IMR-90 (cell line): Measurements from ENCODE around the gene CCL5.

Experiments
- CEBPB ChIP-seq: IDR thresholded peaks from 2 replicates; pipeline ENCODE4 v1.6.1; 2012; ENCODE audit warnings: low read depth, low read length, improper control_type of control experiment
- ELK1 ChIP-seq: fragments of 150-350 bp; IDR thresholded peaks from 2 replicates; pipeline ENCODE4 v1.6.1; 2016; ENCODE audit warnings: low read depth, mild to moderate bottlenecking, low read length, moderate library complexity, borderline replicate concordance
- FOS ChIP-seq: fragments of 150-350 bp; IDR thresholded peaks from 2 replicates; pipeline ENCODE4 v1.6.1; 2016; ENCODE audit warnings: low read depth, low read length
- MAFK ChIP-seq: IDR thresholded peaks from 2 replicates; pipeline ENCODE4 v1.6.1; 2012; ENCODE audit warnings: low read depth, low read length, improper control_type of control experiment
- MAZ ChIP-seq: IDR thresholded peaks from 2 replicates; pipeline ENCODE4 v1.6.1; 2012; ENCODE audit warnings: low read depth, mild to moderate bottlenecking, low read length, improper control_type of control experiment, moderate library complexity, borderline replicate concordance
- MXI1 ChIP-seq: IDR thresholded peaks from 2 replicates; pipeline ENCODE4 v1.6.1; 2012; ENCODE audit warnings: low read depth, mild to moderate bottlenecking, low read length, moderate library complexity, borderline replicate concordance
- NFE2L2 ChIP-seq: fragments of 150-350 bp; IDR thresholded peaks from 2 replicates; pipeline ENCODE4 v1.6.1; 2016; ENCODE audit warnings: low read depth, mild to moderate bottlenecking, low read length
- POLR2A ChIP-seq: IDR thresholded peaks from 2 replicates; pipeline ENCODE4 v1.6.1; 2012; ENCODE audit warnings: mild to moderate bottlenecking, low read depth, low read length
- RAD21 ChIP-seq: IDR thresholded peaks from 2 replicates; pipeline ENCODE4 v1.6.1; 2012; ENCODE audit warnings: low read length, improper control_type of control experiment
- RCOR1 ChIP-seq: IDR thresholded peaks from 2 replicates; pipeline ENCODE4 v1.6.1; 2012; ENCODE audit warnings: mild to moderate bottlenecking, low read length, improper control_type of control experiment; ENCODE audit not compliant: insufficient replicate concordance
- RFX5 ChIP-seq: IDR thresholded peaks from 2 replicates; pipeline ENCODE4 v1.8.0; 2012; ENCODE audit warnings: low read depth, mild to moderate bottlenecking, low read length, moderate library complexity
- SMC3 ChIP-seq: fragments of 150-350 bp; IDR thresholded peaks from 2 replicates; pipeline ENCODE4 v1.6.1; 2016; ENCODE audit warnings: low read depth, mild to moderate bottlenecking, antibody characterized with exemption, low read length, moderate library complexity
- TF ChIP-seq, protein P1 (sequence below): conservative IDR thresholded peaks from 2 replicates; pipeline ENCODE4 v1.5.1; 2012; ENCODE audit warnings: mild to moderate bottlenecking, low read depth, low read length, improper control_type of control experiment
- TF ChIP-seq, protein P2 (sequence below): fragments of 150-350 bp; IDR thresholded peaks from 2 replicates; pipeline ENCODE4 v1.6.1; 2017; ENCODE audit warnings: mild to moderate bottlenecking, antibody characterized with exemption, low read length, low read depth

DNA sequence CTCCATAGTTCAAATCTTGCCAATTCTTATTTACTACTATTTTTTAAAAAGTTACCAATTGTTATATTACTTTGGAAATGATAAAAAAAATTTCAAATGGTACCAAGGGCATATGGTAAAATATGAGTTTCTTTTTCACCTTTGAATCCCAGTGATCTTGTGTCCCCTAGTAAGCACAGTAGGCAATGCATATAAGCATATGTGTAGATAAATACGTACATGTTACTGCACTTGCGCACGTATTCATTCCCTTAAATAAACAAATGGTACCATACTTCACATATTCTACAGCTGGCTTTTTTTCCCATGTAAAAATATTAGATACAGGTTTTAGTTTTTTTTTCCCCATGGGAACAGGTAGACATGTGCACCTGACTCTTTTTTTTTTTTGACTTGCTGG is 39.1 kb downstream of the CCL5 start:
- TF ChIP-seq, protein P1, sequence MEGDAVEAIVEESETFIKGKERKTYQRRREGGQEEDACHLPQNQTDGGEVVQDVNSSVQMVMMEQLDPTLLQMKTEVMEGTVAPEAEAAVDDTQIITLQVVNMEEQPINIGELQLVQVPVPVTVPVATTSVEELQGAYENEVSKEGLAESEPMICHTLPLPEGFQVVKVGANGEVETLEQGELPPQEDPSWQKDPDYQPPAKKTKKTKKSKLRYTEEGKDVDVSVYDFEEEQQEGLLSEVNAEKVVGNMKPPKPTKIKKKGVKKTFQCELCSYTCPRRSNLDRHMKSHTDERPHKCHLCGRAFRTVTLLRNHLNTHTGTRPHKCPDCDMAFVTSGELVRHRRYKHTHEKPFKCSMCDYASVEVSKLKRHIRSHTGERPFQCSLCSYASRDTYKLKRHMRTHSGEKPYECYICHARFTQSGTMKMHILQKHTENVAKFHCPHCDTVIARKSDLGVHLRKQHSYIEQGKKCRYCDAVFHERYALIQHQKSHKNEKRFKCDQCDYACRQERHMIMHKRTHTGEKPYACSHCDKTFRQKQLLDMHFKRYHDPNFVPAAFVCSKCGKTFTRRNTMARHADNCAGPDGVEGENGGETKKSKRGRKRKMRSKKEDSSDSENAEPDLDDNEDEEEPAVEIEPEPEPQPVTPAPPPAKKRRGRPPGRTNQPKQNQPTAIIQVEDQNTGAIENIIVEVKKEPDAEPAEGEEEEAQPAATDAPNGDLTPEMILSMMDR, result no peak
- TF ChIP-seq SMC3 (no peak), POLR2A (no peak), CEBPB (no peak), MAFK (no peak), RCOR1 (no peak), RFX5 (no peak), MAZ (no peak), MXI1 (no peak), RAD21 (no peak), ELK1 (no peak), FOS (no peak), NFE2L2 (no peak)
- TF ChIP-seq, protein P2, sequence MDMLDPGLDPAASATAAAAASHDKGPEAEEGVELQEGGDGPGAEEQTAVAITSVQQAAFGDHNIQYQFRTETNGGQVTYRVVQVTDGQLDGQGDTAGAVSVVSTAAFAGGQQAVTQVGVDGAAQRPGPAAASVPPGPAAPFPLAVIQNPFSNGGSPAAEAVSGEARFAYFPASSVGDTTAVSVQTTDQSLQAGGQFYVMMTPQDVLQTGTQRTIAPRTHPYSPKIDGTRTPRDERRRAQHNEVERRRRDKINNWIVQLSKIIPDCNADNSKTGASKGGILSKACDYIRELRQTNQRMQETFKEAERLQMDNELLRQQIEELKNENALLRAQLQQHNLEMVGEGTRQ, result no peak
